SK-N-SH (cell line): ENCODE data around the gene GRAMD1B. TPM values are rescaled to one million over a fixed set of nuclear protein-coding genes. Genes with fewer than 3 reads are reported as not detected.

Source experiments
- CTCF ChIA-PET: fragments of 300-600, 350-600 bp; formaldehyde crosslinking; extraction: SDS; loops from one replicate; lab custom pipeline; 2021; lab: Yijun Ruan, JAX
- POLR2A ChIA-PET: fragments of 350-600 bp; sonication (Branson Sonifier 250); formaldehyde crosslinking; extraction: SDS; loops from one replicate; lab custom pipeline; 2020; ENCODE audit warnings: antibody characterized with exemption, inconsistent platforms; lab: Yijun Ruan, JAX
- DNase-seq: peaks from one replicate; pipeline ENCODE4 v3.0.0; 2012
- H2AFZ ChIP-seq: fragments of 200-600 bp; sonication (generic); 2 replicates; pipeline ENCODE4 v1.8.1; 2016; ENCODE audit warnings: antibody characterized with exemption, mild to moderate bottlenecking, low read depth
- H3F3A ChIP-seq: fragments of 200-600 bp; sonication (generic); replicated peaks from 2 replicates; pipeline ENCODE3; 2016; ENCODE audit warnings: antibody characterized with exemption, mild to moderate bottlenecking; ENCODE audit not compliant: insufficient read depth
- H3K27ac ChIP-seq, 2 experiments: fragments of 200-500 bp in 1 of 2; fragments of 200-600 bp in 1 of 2; sonication (Bioruptor generic) in 1 of 2; sonication (generic), shearing (Covaris generic) in 1 of 2; 2 replicates each; pipeline versions ENCODE4 v1.5.1 to v1.6.1; 2014 to 2016; ENCODE audit warnings: low read depth in 2 of 2, inconsistent platforms in 1 of 2, low read length in 1 of 2, mild to moderate bottlenecking in 1 of 2, mixed read lengths in 1 of 2
- H3K27me3 ChIP-seq: fragments of 200-600 bp; sonication (generic), shearing (Covaris generic); 2 replicates; pipeline ENCODE4 v1.6.1; 2016; ENCODE audit warnings: mixed run types; ENCODE audit not compliant: insufficient read depth
- H3K36me3 ChIP-seq, 2 experiments: fragments of 200-500 bp in 1 of 2; fragments of 200-600 bp in 1 of 2; sonication (Bioruptor generic) in 1 of 2; sonication (generic) in 1 of 2; replicated peaks in 1 of 2; 2 replicates each; pipeline versions ENCODE3 to v1.5.1; 2014 to 2016; ENCODE audit warnings: low read length in 1 of 2, mild to moderate bottlenecking in 1 of 2; ENCODE audit not compliant: insufficient read depth in 2 of 2, control insufficient read depth in 1 of 2
- H3K4me1 ChIP-seq, 2 experiments: fragments of 200-500 bp in 1 of 2; fragments of 200-600 bp in 1 of 2; sonication (Bioruptor generic) in 1 of 2; sonication (generic), shearing (Covaris generic) in 1 of 2; 2 replicates each; pipeline versions ENCODE4 v1.5.1 to v1.6.1; 2014 to 2016; ENCODE audit warnings: low read depth in 1 of 2, low read length in 1 of 2, mixed run types in 1 of 2; ENCODE audit not compliant: insufficient read depth in 2 of 2, control insufficient read depth in 1 of 2
- H3K4me2 ChIP-seq: fragments of 200-600 bp; sonication (generic), shearing (Covaris generic); 2 replicates; pipeline ENCODE4 v1.6.1; 2017; ENCODE audit warnings: mixed run types
- H3K4me3 ChIP-seq, 2 experiments: fragments of 200-500 bp in 1 of 2; fragments of 200-600 bp in 1 of 2; sonication (Bioruptor generic) in 1 of 2; sonication (generic), shearing (Covaris generic) in 1 of 2; 2 replicates each; pipeline versions ENCODE4 v1.5.1 to v1.8.1; 2014 to 2016; ENCODE audit warnings: low read depth in 2 of 2, inconsistent platforms in 1 of 2, low read length in 1 of 2, mild to moderate bottlenecking in 1 of 2, mixed read lengths in 1 of 2, moderate library complexity in 1 of 2
- H3K79me2 ChIP-seq: fragments of 200-600 bp; sonication (generic); 2 replicates; pipeline ENCODE4 v1.8.1; 2017; ENCODE audit warnings: mild to moderate bottlenecking; ENCODE audit not compliant: insufficient read depth
- H3K9ac ChIP-seq: fragments of 200-600 bp; sonication (generic); 2 replicates; pipeline ENCODE4 v1.6.1; 2017; ENCODE audit warnings: mixed run types
- H3K9me2 ChIP-seq: fragments of 200-600 bp; sonication (generic); 2 replicates; pipeline ENCODE4 v1.6.1; 2017; ENCODE audit warnings: mixed run types
- H3K9me3 ChIP-seq: fragments of 200-600 bp; sonication (generic); 2 replicates; pipeline ENCODE4 v1.6.1; 2017; ENCODE audit warnings: mixed run types, mild to moderate bottlenecking, moderate library complexity
- H4K20me1 ChIP-seq: fragments of 200-600 bp; sonication (generic); 2 replicates; pipeline ENCODE4 v1.6.1; 2017; ENCODE audit warnings: mild to moderate bottlenecking, mixed run types; ENCODE audit not compliant: insufficient read depth
- CHD2 ChIP-seq: fragments of 150-350 bp; IDR thresholded peaks from 2 replicates; pipeline ENCODE4 v1.6.1; 2018; ENCODE audit warnings: low read length; ENCODE audit not compliant: partially characterized antibody
- ELF1 ChIP-seq: IDR thresholded peaks from 2 replicates; pipeline ENCODE4 v1.4.0; 2012
- EP300 ChIP-seq, 2 experiments: IDR thresholded peaks; 2 replicates each; pipeline versions ENCODE4 v1.4.0 to v1.6.1; 2012; ENCODE audit warnings: borderline replicate concordance in 1 of 2, low read depth in 1 of 2, low read length in 1 of 2
- EZH2phosphoT487 ChIP-seq: fragments of 200-600 bp; sonication (generic); IDR thresholded peaks from 2 replicates; pipeline ENCODE4 v1.6.1; 2017; ENCODE audit warnings: low read depth, mixed run types, mild to moderate bottlenecking, antibody characterized with exemption, moderate library complexity, borderline replicate concordance
- FOXJ3 ChIP-seq: sonication (generic); formaldehyde crosslinking; IDR thresholded peaks from 2 replicates; pipeline ENCODE4 v1.5.1; 2020; ENCODE audit warnings: mild to moderate bottlenecking, missing genetic modification reagents
- FOXM1 ChIP-seq: IDR thresholded peaks from 2 replicates; pipeline ENCODE4 v1.4.0; 2012; ENCODE audit warnings: low read depth, mild to moderate bottlenecking
- GABPA ChIP-seq: IDR thresholded peaks from 2 replicates; pipeline ENCODE4 v1.4.0; 2012; ENCODE audit warnings: low read depth, mild to moderate bottlenecking
- MAX ChIP-seq: IDR thresholded peaks from 2 replicates; pipeline ENCODE4 v1.4.0; 2012; ENCODE audit warnings: low read depth
- MEF2A ChIP-seq: IDR thresholded peaks from 2 replicates; pipeline ENCODE4 v1.4.0; 2012; ENCODE audit warnings: low read depth, borderline replicate concordance
- MXI1 ChIP-seq: IDR thresholded peaks from 2 replicates; pipeline ENCODE4 v1.6.1; 2012; ENCODE audit warnings: mild to moderate bottlenecking, low read depth, low read length, improper control_type of control experiment
- NFIC ChIP-seq: IDR thresholded peaks from 2 replicates; pipeline ENCODE4 v1.4.0; 2012; ENCODE audit warnings: borderline replicate concordance
- POLR2AphosphoS5 ChIP-seq: IDR thresholded peaks from 2 replicates; pipeline ENCODE4 v1.6.1; 2012; ENCODE audit warnings: low read depth, low read length
- RAD21 ChIP-seq: IDR thresholded peaks from 2 replicates; pipeline ENCODE4 v1.6.1; 2012; ENCODE audit warnings: mild to moderate bottlenecking, low read length
- RCOR1 ChIP-seq: fragments of 150-350 bp; IDR thresholded peaks from 2 replicates; pipeline ENCODE4 v1.6.1; 2017; ENCODE audit warnings: antibody characterized with exemption, low read length
- RFX5 ChIP-seq: IDR thresholded peaks from 2 replicates; pipeline ENCODE4 v1.6.1; 2012; ENCODE audit warnings: mild to moderate bottlenecking, improper control_type of control experiment, low read length
- RXRA ChIP-seq: IDR thresholded peaks from 2 replicates; pipeline ENCODE4 v1.4.0; 2012; ENCODE audit warnings: low read depth, mild to moderate bottlenecking, borderline replicate concordance
- SIN3A ChIP-seq: IDR thresholded peaks from 2 replicates; pipeline ENCODE4 v1.6.1; 2012; ENCODE audit warnings: low read depth, mild to moderate bottlenecking, low read length, moderate library complexity, borderline replicate concordance
- SMC3 ChIP-seq: IDR thresholded peaks from 2 replicates; pipeline ENCODE4 v1.6.1; 2012; ENCODE audit warnings: low read depth, low read length, improper control_type of control experiment
- TAF1 ChIP-seq: IDR thresholded peaks from 2 replicates; pipeline ENCODE4 v1.6.1; 2012; ENCODE audit warnings: low read depth, mild to moderate bottlenecking, low read length, moderate library complexity, borderline replicate concordance
- TCF12 ChIP-seq: IDR thresholded peaks from 2 replicates; pipeline ENCODE4 v1.4.0; 2012
- TEAD4 ChIP-seq: IDR thresholded peaks from 2 replicates; pipeline ENCODE4 v1.4.0; 2012; ENCODE audit warnings: mild to moderate bottlenecking, borderline replicate concordance; ENCODE audit not compliant: insufficient read depth
- YY1 ChIP-seq: IDR thresholded peaks from 2 replicates; pipeline ENCODE4 v1.4.0; 2012; ENCODE audit warnings: low read depth, mild to moderate bottlenecking
- ZBTB33 ChIP-seq: IDR thresholded peaks from 2 replicates; pipeline ENCODE4 v1.4.0; 2012; ENCODE audit warnings: low read depth, borderline replicate concordance
- WGBS: methylation state at CpG from one replicate; pipeline ENCODE4 v1.1.6; 2017; ENCODE audit warnings: low lambda C conversion rate; 5-methylcytosine and 5-hydroxymethylcytosine counted together
- polyA plus RNA-seq, 3 experiments: library from polyadenylated mRNA; depleted of rRNA; stranded (reverse); fragments of >200 nt; gene quantifications; 2 replicates each; pipeline ENCODE4 v1.2.3, GENCODE V29; 2012
- TF ChIP-seq, protein P1 (sequence below): IDR thresholded peaks from 2 replicates; pipeline ENCODE4; 2012
- TF ChIP-seq, protein P2 (sequence below): fragments of 150-350 bp; IDR thresholded peaks from 2 replicates; pipeline ENCODE4 v1.6.1; 2016; ENCODE audit warnings: mild to moderate bottlenecking, low read depth, low read length
- TF ChIP-seq, protein P3 (sequence below): fragments of 200-600 bp; sonication (generic); IDR thresholded peaks from 2 replicates; pipeline ENCODE4 v1.6.1; 2017; ENCODE audit warnings: antibody characterized with exemption, mild to moderate bottlenecking, moderate library complexity
- TF ChIP-seq, protein P4 (sequence below): IDR thresholded peaks from 2 replicates; pipeline ENCODE4 v1.4.0; 2012; ENCODE audit warnings: low read depth, borderline replicate concordance

The GRAMD1B gene
- polyA plus RNA-seq, 1 of the 3 experiments (the other 2 are of a cell fraction): 14.5 TPM

- ChIA-PET POLR2A (interaction anchor here (0.7 kb wide), 1 partner anchor 36 kb away, joined by 3 read pairs; no protein-coding TSS in a partner anchor), CTCF (interaction anchor here (0.6 to 4.6 kb wide), 14 partner anchors 9 to 283 kb away, joined by 3 to 24 read pairs (median 4); no protein-coding TSS in a partner anchor)
- Histone ChIP-seq H3K9ac (no peak overlapping the region), H4K20me1 (no peaks in the 10 kb centered on the region), H3K9me3 (no peaks in the 10 kb centered on the region), H3K27me3 (no peaks in the 10 kb centered on the region), H2AFZ (no peak overlapping the region), H3K9me2 (no peaks in the 10 kb centered on the region), H3K79me2 (peaks cover 10% of the 10 kb centered on the region; the same call in 1 of the 2 replicates), H3K27ac (peak overlapping the region in 1 of 2 experiments; percentile 58; a peak in 2 of 4 replicates), H3K4me3 (no peak overlapping the region), H3F3A (peaks cover 9% of the 10 kb centered on the region), H3K4me2 (no peak overlapping the region), H3K4me1 (peaks cover 23 to 30% of the 10 kb centered on the region in 2 experiments; a peak in 3 of 4 replicates), H3K36me3 (no peaks in the 10 kb centered on the region)
- 71% methylated on average over 12 of the region's 16 CpGs for WGBS
- peak; percentile 71 for DNase-seq
- TF ChIP-seq FOXJ3 (CRISPR knock-in tag) (no peak), MAX (no peak), YY1 (no peak), ZBTB33 (no peak), EP300 (IDR thresholded peaks at IDR 0.05; ENCODE audit: borderline replicate concordance in 1 of 2, low read depth in 1 of 2, low read length in 1 of 2) (0 out of 4 replicates have a peak, but pooled peaks of 1 of the 2 experiments have one; percentile 22), TCF12 (no peak), RFX5 (no peak), SIN3A (no peak), NFIC (no peak), GABPA (no peak), RAD21 (no peak), CHD2 (no peak), ELF1 (no peak), RCOR1 (0 out of 2 replicates have a peak, but pooled peaks have one; percentile 20), MEF2A (no peak), FOXM1 (no peak), TAF1 (no peak), TEAD4 (no peak), MXI1 (peak; percentile 30; the same call in 1 of the 2 replicates), SMC3 (no peak), EZH2phosphoT487 (no peak), POLR2AphosphoS5 (no peak), RXRA (no peak)
- TF ChIP-seq, protein P1, sequence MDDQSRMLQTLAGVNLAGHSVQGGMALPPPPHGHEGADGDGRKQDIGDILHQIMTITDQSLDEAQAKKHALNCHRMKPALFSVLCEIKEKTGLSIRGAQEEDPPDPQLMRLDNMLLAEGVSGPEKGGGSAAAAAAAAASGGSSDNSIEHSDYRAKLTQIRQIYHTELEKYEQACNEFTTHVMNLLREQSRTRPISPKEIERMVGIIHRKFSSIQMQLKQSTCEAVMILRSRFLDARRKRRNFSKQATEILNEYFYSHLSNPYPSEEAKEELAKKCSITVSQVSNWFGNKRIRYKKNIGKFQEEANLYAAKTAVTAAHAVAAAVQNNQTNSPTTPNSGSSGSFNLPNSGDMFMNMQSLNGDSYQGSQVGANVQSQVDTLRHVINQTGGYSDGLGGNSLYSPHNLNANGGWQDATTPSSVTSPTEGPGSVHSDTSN: no peak
- TF ChIP-seq, protein P2, sequence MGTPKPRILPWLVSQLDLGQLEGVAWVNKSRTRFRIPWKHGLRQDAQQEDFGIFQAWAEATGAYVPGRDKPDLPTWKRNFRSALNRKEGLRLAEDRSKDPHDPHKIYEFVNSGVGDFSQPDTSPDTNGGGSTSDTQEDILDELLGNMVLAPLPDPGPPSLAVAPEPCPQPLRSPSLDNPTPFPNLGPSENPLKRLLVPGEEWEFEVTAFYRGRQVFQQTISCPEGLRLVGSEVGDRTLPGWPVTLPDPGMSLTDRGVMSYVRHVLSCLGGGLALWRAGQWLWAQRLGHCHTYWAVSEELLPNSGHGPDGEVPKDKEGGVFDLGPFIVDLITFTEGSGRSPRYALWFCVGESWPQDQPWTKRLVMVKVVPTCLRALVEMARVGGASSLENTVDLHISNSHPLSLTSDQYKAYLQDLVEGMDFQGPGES: no peak
- TF ChIP-seq, protein P3, sequence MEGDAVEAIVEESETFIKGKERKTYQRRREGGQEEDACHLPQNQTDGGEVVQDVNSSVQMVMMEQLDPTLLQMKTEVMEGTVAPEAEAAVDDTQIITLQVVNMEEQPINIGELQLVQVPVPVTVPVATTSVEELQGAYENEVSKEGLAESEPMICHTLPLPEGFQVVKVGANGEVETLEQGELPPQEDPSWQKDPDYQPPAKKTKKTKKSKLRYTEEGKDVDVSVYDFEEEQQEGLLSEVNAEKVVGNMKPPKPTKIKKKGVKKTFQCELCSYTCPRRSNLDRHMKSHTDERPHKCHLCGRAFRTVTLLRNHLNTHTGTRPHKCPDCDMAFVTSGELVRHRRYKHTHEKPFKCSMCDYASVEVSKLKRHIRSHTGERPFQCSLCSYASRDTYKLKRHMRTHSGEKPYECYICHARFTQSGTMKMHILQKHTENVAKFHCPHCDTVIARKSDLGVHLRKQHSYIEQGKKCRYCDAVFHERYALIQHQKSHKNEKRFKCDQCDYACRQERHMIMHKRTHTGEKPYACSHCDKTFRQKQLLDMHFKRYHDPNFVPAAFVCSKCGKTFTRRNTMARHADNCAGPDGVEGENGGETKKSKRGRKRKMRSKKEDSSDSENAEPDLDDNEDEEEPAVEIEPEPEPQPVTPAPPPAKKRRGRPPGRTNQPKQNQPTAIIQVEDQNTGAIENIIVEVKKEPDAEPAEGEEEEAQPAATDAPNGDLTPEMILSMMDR: no peak
- TF ChIP-seq, protein P4, sequence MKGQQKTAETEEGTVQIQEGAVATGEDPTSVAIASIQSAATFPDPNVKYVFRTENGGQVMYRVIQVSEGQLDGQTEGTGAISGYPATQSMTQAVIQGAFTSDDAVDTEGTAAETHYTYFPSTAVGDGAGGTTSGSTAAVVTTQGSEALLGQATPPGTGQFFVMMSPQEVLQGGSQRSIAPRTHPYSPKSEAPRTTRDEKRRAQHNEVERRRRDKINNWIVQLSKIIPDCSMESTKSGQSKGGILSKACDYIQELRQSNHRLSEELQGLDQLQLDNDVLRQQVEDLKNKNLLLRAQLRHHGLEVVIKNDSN: no peak
These were observed 114.7 kb downstream of the GRAMD1B start for GRCh38 chr11:123544631-123545375.
